SK-N-SH (cell line): ENCODE measurements around the gene GPR137. TPM values are rescaled to one million over a fixed set of nuclear protein-coding genes. Genes with fewer than 3 reads are reported as not detected.

Experiments
- CTCF ChIA-PET: fragments of 300-600, 350-600 bp; formaldehyde crosslinking; extraction: SDS; loops from one replicate; lab custom pipeline; 2021; lab: Yijun Ruan, JAX
- POLR2A ChIA-PET: fragments of 350-600 bp; sonication (Branson Sonifier 250); formaldehyde crosslinking; extraction: SDS; loops from one replicate; lab custom pipeline; 2020; ENCODE audit warnings: antibody characterized with exemption, inconsistent platforms; lab: Yijun Ruan, JAX
- DNase-seq: peaks from one replicate; pipeline ENCODE4 v3.0.0; 2012
- H2AFZ ChIP-seq: fragments of 200-600 bp; sonication (generic); 2 replicates; pipeline ENCODE4 v1.8.1; 2016; ENCODE audit warnings: antibody characterized with exemption, mild to moderate bottlenecking, low read depth
- H3F3A ChIP-seq: fragments of 200-600 bp; sonication (generic); replicated peaks from 2 replicates; pipeline ENCODE3; 2016; ENCODE audit warnings: antibody characterized with exemption, mild to moderate bottlenecking; ENCODE audit not compliant: insufficient read depth
- H3K27ac ChIP-seq, 2 experiments: fragments of 200-500 bp in 1 of 2; fragments of 200-600 bp in 1 of 2; sonication (Bioruptor generic) in 1 of 2; sonication (generic), shearing (Covaris generic) in 1 of 2; 2 replicates each; pipeline versions ENCODE4 v1.5.1 to v1.6.1; 2014 to 2016; ENCODE audit warnings: low read depth in 2 of 2, inconsistent platforms in 1 of 2, low read length in 1 of 2, mild to moderate bottlenecking in 1 of 2, mixed read lengths in 1 of 2
- H3K27me3 ChIP-seq: fragments of 200-600 bp; sonication (generic), shearing (Covaris generic); 2 replicates; pipeline ENCODE4 v1.6.1; 2016; ENCODE audit warnings: mixed run types; ENCODE audit not compliant: insufficient read depth
- H3K36me3 ChIP-seq, 2 experiments: fragments of 200-500 bp in 1 of 2; fragments of 200-600 bp in 1 of 2; sonication (Bioruptor generic) in 1 of 2; sonication (generic) in 1 of 2; replicated peaks in 1 of 2; 2 replicates each; pipeline versions ENCODE3 to v1.5.1; 2014 to 2016; ENCODE audit warnings: low read length in 1 of 2, mild to moderate bottlenecking in 1 of 2; ENCODE audit not compliant: insufficient read depth in 2 of 2, control insufficient read depth in 1 of 2
- H3K4me1 ChIP-seq, 2 experiments: fragments of 200-500 bp in 1 of 2; fragments of 200-600 bp in 1 of 2; sonication (Bioruptor generic) in 1 of 2; sonication (generic), shearing (Covaris generic) in 1 of 2; 2 replicates each; pipeline versions ENCODE4 v1.5.1 to v1.6.1; 2014 to 2016; ENCODE audit warnings: low read depth in 1 of 2, low read length in 1 of 2, mixed run types in 1 of 2; ENCODE audit not compliant: insufficient read depth in 2 of 2, control insufficient read depth in 1 of 2
- H3K4me2 ChIP-seq: fragments of 200-600 bp; sonication (generic), shearing (Covaris generic); 2 replicates; pipeline ENCODE4 v1.6.1; 2017; ENCODE audit warnings: mixed run types
- H3K4me3 ChIP-seq, 2 experiments: fragments of 200-500 bp in 1 of 2; fragments of 200-600 bp in 1 of 2; sonication (Bioruptor generic) in 1 of 2; sonication (generic), shearing (Covaris generic) in 1 of 2; 2 replicates each; pipeline versions ENCODE4 v1.5.1 to v1.8.1; 2014 to 2016; ENCODE audit warnings: low read depth in 2 of 2, inconsistent platforms in 1 of 2, low read length in 1 of 2, mild to moderate bottlenecking in 1 of 2, mixed read lengths in 1 of 2, moderate library complexity in 1 of 2
- H3K79me2 ChIP-seq: fragments of 200-600 bp; sonication (generic); 2 replicates; pipeline ENCODE4 v1.8.1; 2017; ENCODE audit warnings: mild to moderate bottlenecking; ENCODE audit not compliant: insufficient read depth
- H3K9ac ChIP-seq: fragments of 200-600 bp; sonication (generic); 2 replicates; pipeline ENCODE4 v1.6.1; 2017; ENCODE audit warnings: mixed run types
- H3K9me2 ChIP-seq: fragments of 200-600 bp; sonication (generic); 2 replicates; pipeline ENCODE4 v1.6.1; 2017; ENCODE audit warnings: mixed run types
- H3K9me3 ChIP-seq: fragments of 200-600 bp; sonication (generic); 2 replicates; pipeline ENCODE4 v1.6.1; 2017; ENCODE audit warnings: mixed run types, mild to moderate bottlenecking, moderate library complexity
- H4K20me1 ChIP-seq: fragments of 200-600 bp; sonication (generic); 2 replicates; pipeline ENCODE4 v1.6.1; 2017; ENCODE audit warnings: mild to moderate bottlenecking, mixed run types; ENCODE audit not compliant: insufficient read depth
- ELF1 ChIP-seq: IDR thresholded peaks from 2 replicates; pipeline ENCODE4 v1.4.0; 2012
- EP300 ChIP-seq, 2 experiments: IDR thresholded peaks; 2 replicates each; pipeline versions ENCODE4 v1.4.0 to v1.6.1; 2012; ENCODE audit warnings: borderline replicate concordance in 1 of 2, low read depth in 1 of 2, low read length in 1 of 2
- FOSL2 ChIP-seq: IDR thresholded peaks from 2 replicates; pipeline ENCODE4 v1.4.0; 2012; ENCODE audit warnings: low read depth, mild to moderate bottlenecking, moderate library complexity, borderline replicate concordance
- GATA2 ChIP-seq: sonication (generic); formaldehyde crosslinking; IDR thresholded peaks from 2 replicates; pipeline ENCODE4 v1.5.0; 2020; ENCODE audit warnings: mild to moderate bottlenecking, missing genetic modification reagents
- IRF3 ChIP-seq: fragments of 150-350 bp; IDR thresholded peaks from 2 replicates; pipeline ENCODE4 v1.6.1; 2016; ENCODE audit warnings: mild to moderate bottlenecking, low read depth, low read length
- JUND ChIP-seq: IDR thresholded peaks from 2 replicates; pipeline ENCODE4 v1.4.0; 2012
- MAX ChIP-seq: IDR thresholded peaks from 2 replicates; pipeline ENCODE4 v1.4.0; 2012; ENCODE audit warnings: low read depth
- NFIC ChIP-seq: IDR thresholded peaks from 2 replicates; pipeline ENCODE4 v1.4.0; 2012; ENCODE audit warnings: borderline replicate concordance
- RCOR1 ChIP-seq: fragments of 150-350 bp; IDR thresholded peaks from 2 replicates; pipeline ENCODE4 v1.6.1; 2017; ENCODE audit warnings: antibody characterized with exemption, low read length
- RXRA ChIP-seq: IDR thresholded peaks from 2 replicates; pipeline ENCODE4 v1.4.0; 2012; ENCODE audit warnings: low read depth, mild to moderate bottlenecking, borderline replicate concordance
- SIN3A ChIP-seq: IDR thresholded peaks from 2 replicates; pipeline ENCODE4 v1.6.1; 2012; ENCODE audit warnings: low read depth, mild to moderate bottlenecking, low read length, moderate library complexity, borderline replicate concordance
- SMC3 ChIP-seq: IDR thresholded peaks from 2 replicates; pipeline ENCODE4 v1.6.1; 2012; ENCODE audit warnings: low read depth, low read length, improper control_type of control experiment
- TAF1 ChIP-seq: IDR thresholded peaks from 2 replicates; pipeline ENCODE4 v1.6.1; 2012; ENCODE audit warnings: low read depth, mild to moderate bottlenecking, low read length, moderate library complexity, borderline replicate concordance
- TCF12 ChIP-seq: IDR thresholded peaks from 2 replicates; pipeline ENCODE4 v1.4.0; 2012
- TEAD4 ChIP-seq: IDR thresholded peaks from 2 replicates; pipeline ENCODE4 v1.4.0; 2012; ENCODE audit warnings: mild to moderate bottlenecking, borderline replicate concordance; ENCODE audit not compliant: insufficient read depth
- WGBS: methylation state at CpG from one replicate; pipeline ENCODE4 v1.1.6; 2017; ENCODE audit warnings: low lambda C conversion rate; 5-methylcytosine and 5-hydroxymethylcytosine counted together
- polyA plus RNA-seq, 3 experiments: library from polyadenylated mRNA; depleted of rRNA; stranded (reverse); fragments of >200 nt; gene quantifications; 2 replicates each; pipeline ENCODE4 v1.2.3, GENCODE V29; 2012
- TF ChIP-seq, protein P1 (sequence below): IDR thresholded peaks from 2 replicates; pipeline ENCODE4; 2012

The GPR137 gene
- polyA plus RNA-seq, 1 of the 3 experiments (the other 2 are of a cell fraction), result 29.9 TPM

GRCh38 chr11:64258356-64258755 lies 27.3 kb upstream of the GPR137 start:
- Histone ChIP-seq H3K27me3 (no peaks in the 10 kb centered on the region), H3K9me2 (no peaks in the 10 kb centered on the region), H3K4me2 (no peak overlapping the region), H3K4me3 (no peak overlapping the region), H3F3A (peaks cover 3% of the 10 kb centered on the region), H3K9me3 (no peaks in the 10 kb centered on the region), H2AFZ (no peak overlapping the region), H3K27ac (no peak overlapping the region), H3K36me3 (peaks cover 22 to 43% of the 10 kb centered on the region in 2 experiments), H3K9ac (no peak overlapping the region), H3K79me2 (peaks cover 11% of the 10 kb centered on the region), H3K4me1 (peaks cover 3 to 12% of the 10 kb centered on the region in 2 experiments; a peak in 3 of 4 replicates), H4K20me1 (peaks cover 6% of the 10 kb centered on the region)
- ChIA-PET CTCF (interaction anchor here (0.7 to 1.2 kb wide), 3 partner anchors 11 to 54 kb away, joined by 3 read pairs; no protein-coding TSS in a partner anchor), POLR2A (no interaction called here)
- 83% methylated on average over 7 of the region's 24 CpGs for WGBS
- no peak for DNase-seq
- no peak for TF ChIP-seq ELF1
- TF ChIP-seq GATA2 (CRISPR knock-in tag), result no peak
- no peak for TF ChIP-seq RCOR1
- no peak for TF ChIP-seq TAF1
- TF ChIP-seq NFIC, result no peak
- TF ChIP-seq IRF3, result no peak
- no peak for TF ChIP-seq TCF12
- TF ChIP-seq RXRA, result no peak
- no peak for TF ChIP-seq SIN3A
- no peak for TF ChIP-seq EP300 (IDR thresholded peaks at IDR 0.05; ENCODE audit: borderline replicate concordance in 1 of 2, low read depth in 1 of 2, low read length in 1 of 2)
- no peak for TF ChIP-seq FOSL2
- TF ChIP-seq SMC3, result no peak
- TF ChIP-seq, protein P1, sequence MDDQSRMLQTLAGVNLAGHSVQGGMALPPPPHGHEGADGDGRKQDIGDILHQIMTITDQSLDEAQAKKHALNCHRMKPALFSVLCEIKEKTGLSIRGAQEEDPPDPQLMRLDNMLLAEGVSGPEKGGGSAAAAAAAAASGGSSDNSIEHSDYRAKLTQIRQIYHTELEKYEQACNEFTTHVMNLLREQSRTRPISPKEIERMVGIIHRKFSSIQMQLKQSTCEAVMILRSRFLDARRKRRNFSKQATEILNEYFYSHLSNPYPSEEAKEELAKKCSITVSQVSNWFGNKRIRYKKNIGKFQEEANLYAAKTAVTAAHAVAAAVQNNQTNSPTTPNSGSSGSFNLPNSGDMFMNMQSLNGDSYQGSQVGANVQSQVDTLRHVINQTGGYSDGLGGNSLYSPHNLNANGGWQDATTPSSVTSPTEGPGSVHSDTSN, result no peak
- no peak for TF ChIP-seq JUND
- no peak for TF ChIP-seq MAX

- Histone ChIP-seq H3F3A (peaks cover 3% of the 10 kb centered on the region), H3K9me3 (no peaks in the 10 kb centered on the region), H3K4me1 (peaks cover 0 to 15% of the 10 kb centered on the region in 2 experiments; a peak in 2 of 4 replicates), H2AFZ (no peak overlapping the region), H3K4me2 (no peak overlapping the region), H3K36me3 (peaks cover 23 to 43% of the 10 kb centered on the region in 2 experiments), H3K27me3 (no peaks in the 10 kb centered on the region), H3K4me3 (no peak overlapping the region), H4K20me1 (no peaks in the 10 kb centered on the region), H3K9me2 (no peaks in the 10 kb centered on the region), H3K79me2 (peaks cover 5% of the 10 kb centered on the region), H3K9ac (no peak overlapping the region), H3K27ac (no peak overlapping the region)
- no peak for DNase-seq
- CTCF ChIA-PET, result interaction anchor here (1.2 kb wide), 1 partner anchor 13 kb away, joined by 3 read pairs; no protein-coding TSS in a partner anchor
- POLR2A ChIA-PET, result no interaction called here
- no peak for TF ChIP-seq TEAD4
- 92% methylated on average over 9 of the region's 32 CpGs for WGBS
These were observed 26.6 kb upstream of the GPR137 start for GRCh38 chr11:64258946-64259532.
